ENCODE data around the gene NRG3. TPM values are rescaled to one million over a fixed set of nuclear protein-coding genes. Genes with fewer than 3 reads are reported as not detected.
"Not testable (repeated sequence)": the region's sequence is repeated elsewhere in the genome, so short reads cannot be mapped to it uniquely, and the experiment has no call there.

Gene NRG3
- total RNA-seq, 4 donors from 2014 or later = under 0.01 to 0.65 (median 0.17) TPM

- Histone ChIP-seq H3K4me3 (no peak overlapping the region), H3K36me3 (no peaks in the 10 kb centered on the region), H3K27me3 (peaks cover 0 to 10% (median 0%) of the 10 kb centered on the region in 4 donors), H3K9me3 (peaks cover 0 to 9% (median 3%) of the 10 kb centered on the region in 4 donors), H3K4me1 (no peaks in the 10 kb centered on the region), H3K27ac (replicated peaks in 1 of 4) (no peak overlapping the region)
- WGBS = 96% methylated on average over 5 of the region's 5 CpGs
- no peak for TF ChIP-seq POLR2A (IDR thresholded peaks at IDR 0.05; ENCODE audit: low read depth)
- TF ChIP-seq CTCF (IDR thresholded peaks at IDR 0.05) = no peak
- intact Hi-C loops (cut with DNase I) = no loop called here
- DNase-seq (ENCODE audit: extremely low spot score) = no peak
Measured at GRCh38 chr10:82953331-82953730, 1078.3 kb downstream of the NRG3 start.

- no peak overlapping the region for H3K27ac ChIP-seq (replicated peaks in 1 of 4)
- peaks cover 0 to 7% (median under 1%) of the 10 kb centered on the region in 4 donors for H3K9me3 ChIP-seq
- H3K36me3 ChIP-seq = no peaks in the 10 kb centered on the region
- H3K4me3 ChIP-seq = no peak overlapping the region
- DNase-seq (ENCODE audit: extremely low spot score) = no peak
- H3K27me3 ChIP-seq = peaks cover 0 to 10% (median 0%) of the 10 kb centered on the region in 4 donors
- no peaks in the 10 kb centered on the region for H3K4me1 ChIP-seq
- 92% methylated on average over 4 of the region's 4 CpGs for WGBS
- intact Hi-C loops (cut with DNase I) = no loop called here
- TF ChIP-seq POLR2AphosphoS5 (IDR thresholded peaks at IDR 0.05) (no peak), EP300 (IDR thresholded peaks at IDR 0.05) (no peak), CTCF (IDR thresholded peaks at IDR 0.05) (no peak), POLR2A (IDR thresholded peaks at IDR 0.05; ENCODE audit: low read depth) (no peak)
Measured at GRCh38 chr10:82953909-82954308, 1078.9 kb downstream of the NRG3 start.

GRCh38 chr10:82960421-82961060 is 1085.5 kb downstream of the NRG3 start:
- H3K4me1 ChIP-seq; H3K27ac ChIP-seq (replicated peaks in 1 of 4); intact Hi-C loops (cut with DNase I); H3K4me3 ChIP-seq; H3K36me3 ChIP-seq; DNase-seq (ENCODE audit: extremely low spot score); H3K9me3 ChIP-seq: not testable (repeated sequence)
- WGBS = 80% methylated on average over 7 of the region's 7 CpGs
- peaks cover 0 to 15% (median 0%) of the 10 kb centered on the region in 4 donors for H3K27me3 ChIP-seq

- H3K36me3 ChIP-seq = no peaks in the 10 kb centered on the region
- intact Hi-C loops (cut with DNase I) = no loop called here
- no peaks in the 10 kb centered on the region for H3K4me1 ChIP-seq
- no peak overlapping the region for H3K27ac ChIP-seq (replicated peaks in 1 of 4)
- H3K27me3 ChIP-seq = peaks cover 0 to 15% (median 0%) of the 10 kb centered on the region in 4 donors
- no peaks in the 10 kb centered on the region for H3K9me3 ChIP-seq
- DNase-seq (ENCODE audit: extremely low spot score) = no peak
- WGBS = 67% methylated on average over 1 of the region's 1 CpG
- no peak for TF ChIP-seq POLR2AphosphoS5 (IDR thresholded peaks at IDR 0.05)
- TF ChIP-seq EP300 (IDR thresholded peaks at IDR 0.05) = no peak
- TF ChIP-seq POLR2A (IDR thresholded peaks at IDR 0.05; ENCODE audit: low read depth) = no peak
- no peak overlapping the region for H3K4me3 ChIP-seq
Measured at GRCh38 chr10:82961864-82962263, 1086.9 kb downstream of the NRG3 start.

GRCh38 chr10:82966130-82966529 is 1091.1 kb downstream of the NRG3 start:
- Histone ChIP-seq H3K36me3 (no peaks in the 10 kb centered on the region), H3K4me3 (no peak overlapping the region), H3K27ac (replicated peaks in 1 of 4) (no peak overlapping the region), H3K4me1 (no peaks in the 10 kb centered on the region), H3K27me3 (no peaks in the 10 kb centered on the region), H3K9me3 (no peaks in the 10 kb centered on the region)
- 95% methylated on average over 2 of the region's 2 CpGs for WGBS
- intact Hi-C loops (cut with DNase I) = no loop called here
- TF ChIP-seq EP300 (IDR thresholded peaks at IDR 0.05) = no peak
- no peak for TF ChIP-seq POLR2AphosphoS5 (IDR thresholded peaks at IDR 0.05)
- TF ChIP-seq POLR2A (IDR thresholded peaks at IDR 0.05; ENCODE audit: low read depth) = no peak
- DNase-seq (ENCODE audit: extremely low spot score) = no peak

GRCh38 chr10:82968533-82968932 is 1093.5 kb downstream of the NRG3 start:
- H3K9me3 ChIP-seq = no peaks in the 10 kb centered on the region
- H3K27me3 ChIP-seq = no peaks in the 10 kb centered on the region
- no peak for TF ChIP-seq POLR2A (IDR thresholded peaks at IDR 0.05; ENCODE audit: low read depth)
- TF ChIP-seq POLR2AphosphoS5 (IDR thresholded peaks at IDR 0.05) = no peak
- no peak for TF ChIP-seq EP300 (IDR thresholded peaks at IDR 0.05)
- TF ChIP-seq CTCF (IDR thresholded peaks at IDR 0.05) = no peak
- H3K4me1 ChIP-seq = no peaks in the 10 kb centered on the region
- 69% methylated on average over 5 of the region's 5 CpGs for WGBS
- no peak overlapping the region for H3K27ac ChIP-seq (replicated peaks in 1 of 4)
- H3K4me3 ChIP-seq = no peak overlapping the region
- H3K36me3 ChIP-seq = no peaks in the 10 kb centered on the region
- intact Hi-C loops (cut with DNase I) = no loop called here
- DNase-seq (ENCODE audit: extremely low spot score) = no peak

All from esophagus muscularis mucosa (tissue), 4 donors.